ENCODE results near the gene ZCCHC2.

DNA sequence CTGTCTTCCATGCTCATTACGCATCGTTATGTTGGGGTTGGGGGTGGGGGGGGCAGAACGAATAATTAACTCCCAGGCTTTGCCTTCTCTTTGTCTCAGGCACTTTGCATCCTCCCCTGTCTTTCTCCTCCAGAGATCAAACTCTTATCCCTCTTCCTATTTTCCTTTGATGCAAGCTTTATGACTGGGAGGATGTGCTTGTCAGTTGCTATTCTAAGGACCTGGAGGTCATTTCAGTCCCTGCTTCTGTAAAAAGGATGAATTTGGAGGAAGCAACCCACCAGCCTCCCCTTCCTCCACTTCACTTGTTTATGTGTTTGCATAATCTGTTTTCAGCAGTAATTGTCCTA, 87.5 kb downstream of the ZCCHC2 start:
- TF ChIP-seq, protein P1, sequence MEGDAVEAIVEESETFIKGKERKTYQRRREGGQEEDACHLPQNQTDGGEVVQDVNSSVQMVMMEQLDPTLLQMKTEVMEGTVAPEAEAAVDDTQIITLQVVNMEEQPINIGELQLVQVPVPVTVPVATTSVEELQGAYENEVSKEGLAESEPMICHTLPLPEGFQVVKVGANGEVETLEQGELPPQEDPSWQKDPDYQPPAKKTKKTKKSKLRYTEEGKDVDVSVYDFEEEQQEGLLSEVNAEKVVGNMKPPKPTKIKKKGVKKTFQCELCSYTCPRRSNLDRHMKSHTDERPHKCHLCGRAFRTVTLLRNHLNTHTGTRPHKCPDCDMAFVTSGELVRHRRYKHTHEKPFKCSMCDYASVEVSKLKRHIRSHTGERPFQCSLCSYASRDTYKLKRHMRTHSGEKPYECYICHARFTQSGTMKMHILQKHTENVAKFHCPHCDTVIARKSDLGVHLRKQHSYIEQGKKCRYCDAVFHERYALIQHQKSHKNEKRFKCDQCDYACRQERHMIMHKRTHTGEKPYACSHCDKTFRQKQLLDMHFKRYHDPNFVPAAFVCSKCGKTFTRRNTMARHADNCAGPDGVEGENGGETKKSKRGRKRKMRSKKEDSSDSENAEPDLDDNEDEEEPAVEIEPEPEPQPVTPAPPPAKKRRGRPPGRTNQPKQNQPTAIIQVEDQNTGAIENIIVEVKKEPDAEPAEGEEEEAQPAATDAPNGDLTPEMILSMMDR (IDR thresholded peaks at IDR 0.05; ENCODE audit: control extremely low read depth in 1 of 3, insufficient read depth in 1 of 3, low read depth in 1 of 3, low read length in 3 of 3): no peak
- TF ChIP-seq SIN3A (conservative IDR thresholded peaks at IDR 0.05 in 1 of 2, IDR thresholded peaks at IDR 0.05 in 1 of 2; ENCODE audit: low read depth in 1 of 2, low read length in 2 of 2) (no peak), CBX8 (IDR thresholded peaks at IDR 0.05; ENCODE audit: borderline replicate concordance, low read depth, low read length) (no peak), EP300 (IDR thresholded peaks at IDR 0.05; ENCODE audit: borderline replicate concordance in 1 of 2, low read depth in 2 of 2, low read length in 2 of 2) (no peak), POLR2AphosphoS5 (IDR thresholded peaks at IDR 0.05; ENCODE audit: low read depth, low read length) (no peak), JUN (IDR thresholded peaks at IDR 0.05; ENCODE audit: low read depth, low read length) (no peak), POLR2A (IDR thresholded peaks at IDR 0.05; ENCODE audit: control extremely low read depth in 1 of 2, low read depth in 2 of 2, low read length in 2 of 2) (no peak)
